HEK293 (cell line): Measurements from ENCODE around the gene GALNT10.

ENCODE experiments used
- CTCF ChIA-PET: fragments of 350-600 bp; formaldehyde crosslinking; extraction: SDS; loops from one replicate; lab custom pipeline; 2021; ENCODE audit warnings: antibody characterized with exemption; lab: Yijun Ruan, JAX
- POLR2A ChIA-PET: fragments of 300-600 bp; formaldehyde crosslinking; extraction: SDS; loops from one replicate; lab custom pipeline; 2020; ENCODE audit warnings: antibody characterized with exemption, inconsistent platforms; lab: Yijun Ruan, JAX
- H3K27ac ChIP-seq: fragments of 200-500 bp; sonication (Bioruptor generic); 2 replicates; pipeline ENCODE4 v1.5.1; 2014; ENCODE audit warnings: low read depth, low read length, control low read depth, inconsistent platforms; ENCODE audit errors: extremely low read depth
- H3K36me3 ChIP-seq, 2 experiments: fragments of 200-500 bp in 1 of 2; sonication (Bioruptor generic) in 1 of 2; 1 replicate in 1 of 2; 2 replicates in 1 of 2; pipeline ENCODE4 v1.5.1; 2014 to 2017; ENCODE audit warnings: inconsistent platforms in 2 of 2, low read length in 2 of 2; ENCODE audit not compliant: control insufficient read depth in 2 of 2, insufficient read depth in 1 of 2
- H3K4me1 ChIP-seq: fragments of 200-500 bp; sonication (Bioruptor generic); 2 replicates; pipeline ENCODE4 v1.5.1; 2014; ENCODE audit warnings: mild to moderate bottlenecking, low read length, inconsistent platforms; ENCODE audit not compliant: control insufficient read depth, insufficient read depth
- H3K4me3 ChIP-seq: 2 replicates; pipeline ENCODE4 v1.5.1; 2011; ENCODE audit warnings: low read depth, mild to moderate bottlenecking, control low read depth, low read length, moderate library complexity
- H3K9me3 ChIP-seq: fragments of 200-500 bp; sonication (Bioruptor generic); 2 replicates; pipeline ENCODE4 v1.5.1; 2014; ENCODE audit warnings: low read depth, low read length, inconsistent platforms; ENCODE audit not compliant: control insufficient read depth, insufficient read depth
- EGR2 ChIP-seq: fragments of 450-650 bp; formaldehyde crosslinking; IDR thresholded peaks from 2 replicates; pipeline ENCODE4 v1.5.1; 2016; ENCODE audit warnings: low read depth, missing biosample characterization, missing genetic modification characterization
- HOXD13 ChIP-seq: sonication (generic); formaldehyde crosslinking; IDR thresholded peaks from 2 replicates; pipeline ENCODE4 v1.8.0; 2022; ENCODE audit warnings: missing genetic modification reagents, borderline replicate concordance
- KLF1 ChIP-seq: fragments of 450-650 bp; formaldehyde crosslinking; IDR thresholded peaks from 2 replicates; pipeline ENCODE4 v1.5.1; 2016; ENCODE audit warnings: missing biosample characterization, missing genetic modification characterization
- PRDM1 ChIP-seq: fragments of 450-650 bp; formaldehyde crosslinking; IDR thresholded peaks from 2 replicates; pipeline ENCODE4; 2016; ENCODE audit warnings: missing biosample characterization, missing genetic modification characterization
- TRIM28 ChIP-seq: IDR thresholded peaks from 2 replicates; pipeline ENCODE4 v1.6.1; 2011; ENCODE audit warnings: low read length, control low read depth, borderline replicate concordance
- ZNF175 ChIP-seq: fragments of 450-650 bp; formaldehyde crosslinking; IDR thresholded peaks from 2 replicates; pipeline ENCODE4 v1.5.1; 2016; ENCODE audit warnings: missing biosample characterization, missing genetic modification characterization
- ZNF24 ChIP-seq: fragments of 450-650 bp; formaldehyde crosslinking; IDR thresholded peaks from 2 replicates; pipeline ENCODE4 v1.5.1; 2016; ENCODE audit warnings: missing biosample characterization, missing genetic modification characterization
- ZNF341 ChIP-seq: fragments of 450-650 bp; formaldehyde crosslinking; IDR thresholded peaks from 2 replicates; pipeline ENCODE4; 2016; ENCODE audit warnings: low read depth, missing biosample characterization, missing genetic modification characterization
- ZNF391 ChIP-seq: fragments of 450-650 bp; formaldehyde crosslinking; IDR thresholded peaks from 2 replicates; pipeline ENCODE4 v1.5.1; 2016; ENCODE audit warnings: low read depth, missing biosample characterization, missing genetic modification characterization, borderline replicate concordance
- ZNF426 ChIP-seq: fragments of 450-650 bp; formaldehyde crosslinking; IDR thresholded peaks from 2 replicates; pipeline ENCODE4 v1.5.1; 2017; ENCODE audit warnings: missing biosample characterization, missing genetic modification characterization, mild to moderate bottlenecking, inconsistent platforms, moderate library complexity
- ZNF555 ChIP-seq: fragments of 450-650 bp; formaldehyde crosslinking; conservative IDR thresholded peaks from 2 replicates; pipeline ENCODE4 v1.5.1; 2017; ENCODE audit warnings: missing biosample characterization, mild to moderate bottlenecking, missing genetic modification characterization, inconsistent platforms
- ZNF837 ChIP-seq: fragments of 450-650 bp; formaldehyde crosslinking; IDR thresholded peaks from 2 replicates; pipeline ENCODE4 v1.5.1; 2016; ENCODE audit warnings: missing biosample characterization, missing genetic modification characterization
- TF ChIP-seq, protein P1 (sequence below): fragments of 450-650 bp; formaldehyde crosslinking; IDR thresholded peaks from 2 replicates; pipeline ENCODE4 v1.5.1; 2017; ENCODE audit warnings: missing biosample characterization, missing genetic modification characterization
- TF ChIP-seq, protein P2 (sequence below): fragments of 450-650 bp; formaldehyde crosslinking; IDR thresholded peaks from 2 replicates; pipeline ENCODE4 v1.5.1; 2016; ENCODE audit warnings: missing biosample characterization, missing genetic modification characterization
- TF ChIP-seq, protein P3 (sequence below): fragments of 450-650 bp; formaldehyde crosslinking; IDR thresholded peaks from 2 replicates; pipeline ENCODE4 v1.5.1; 2016; ENCODE audit warnings: missing biosample characterization, missing genetic modification characterization
- TF ChIP-seq, protein P4 (sequence below): fragments of 450-650 bp; formaldehyde crosslinking; IDR thresholded peaks from 2 replicates; pipeline ENCODE4 v1.5.1; 2016; ENCODE audit warnings: missing biosample characterization, missing genetic modification characterization
- TF ChIP-seq, protein P5 (sequence below): fragments of 450-650 bp; formaldehyde crosslinking; IDR thresholded peaks from 2 replicates; pipeline ENCODE4 v1.5.1; 2016; ENCODE audit warnings: missing biosample characterization, missing genetic modification characterization, low read depth
- TF ChIP-seq, protein P6 (sequence below): fragments of 450-650 bp; formaldehyde crosslinking; IDR thresholded peaks from 2 replicates; pipeline ENCODE4 v1.5.1; 2016; ENCODE audit warnings: missing biosample characterization, missing genetic modification characterization
- TF ChIP-seq, protein P7 (sequence below): fragments of 450-650 bp; formaldehyde crosslinking; IDR thresholded peaks from 2 replicates; pipeline ENCODE4 v1.5.1; 2016; ENCODE audit warnings: missing biosample characterization, missing genetic modification characterization
- TF ChIP-seq, protein P8 (sequence below): fragments of 450-650 bp; formaldehyde crosslinking; IDR thresholded peaks from 2 replicates; pipeline ENCODE4 v1.5.1; 2017; ENCODE audit warnings: missing biosample characterization, missing genetic modification characterization

The GALNT10 gene

DNA sequence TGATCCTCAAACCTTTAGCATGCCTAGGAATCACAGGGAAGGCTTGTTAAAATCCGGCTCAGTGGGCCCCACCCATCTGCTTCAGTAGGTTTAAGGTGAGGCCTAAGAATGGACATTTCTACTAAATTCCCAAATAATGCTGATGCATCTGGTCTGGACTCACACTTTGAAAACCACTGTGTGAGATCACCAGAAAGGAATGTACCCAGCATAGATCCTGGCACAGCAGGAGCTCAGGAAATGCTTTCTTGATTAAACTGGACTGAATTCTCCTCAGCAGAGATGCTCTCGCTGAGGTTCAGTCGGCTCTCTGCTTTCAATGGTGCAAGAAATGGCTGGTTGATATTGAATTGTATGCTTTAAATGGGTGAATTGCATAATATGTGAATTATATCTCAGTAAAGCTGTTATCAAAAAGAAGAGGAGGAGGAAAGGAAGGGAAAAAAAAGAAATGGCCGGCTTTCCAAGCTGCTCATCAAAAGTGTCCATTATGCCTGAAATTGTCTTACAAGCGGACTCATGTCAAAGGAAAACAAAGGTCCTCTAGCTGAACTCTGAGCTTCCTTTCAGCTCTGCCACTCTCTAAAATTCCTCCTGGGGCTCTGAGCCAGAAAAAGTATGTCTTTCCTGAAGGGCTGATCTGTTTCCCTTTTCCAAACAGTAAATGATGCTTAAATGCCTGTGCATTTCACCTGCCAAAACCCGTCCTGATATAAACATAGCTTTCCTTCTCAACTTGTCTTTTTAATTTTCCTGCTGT lies 177.7 kb downstream of the GALNT10 start:
- Histone ChIP-seq H3K4me3 (no peak overlapping the region), H3K36me3 (no peaks in the 10 kb centered on the region), H3K27ac (no peak overlapping the region), H3K9me3 (no peaks in the 10 kb centered on the region), H3K4me1 (peaks cover 4% of the 10 kb centered on the region)
- ChIA-PET CTCF (interaction anchor here (0.6 to 1.9 kb wide), 4 partner anchors 37 to 296 kb away, joined by 3 to 5 read pairs (median 4); partner anchors contain the start of gene GALNT10), POLR2A (interaction anchor here (1.0 to 1.2 kb wide), 3 partner anchors 16 to 178 kb away, joined by 3 to 5 read pairs (median 3); partner anchors contain the start of gene GALNT10)
- TF ChIP-seq, protein P1, sequence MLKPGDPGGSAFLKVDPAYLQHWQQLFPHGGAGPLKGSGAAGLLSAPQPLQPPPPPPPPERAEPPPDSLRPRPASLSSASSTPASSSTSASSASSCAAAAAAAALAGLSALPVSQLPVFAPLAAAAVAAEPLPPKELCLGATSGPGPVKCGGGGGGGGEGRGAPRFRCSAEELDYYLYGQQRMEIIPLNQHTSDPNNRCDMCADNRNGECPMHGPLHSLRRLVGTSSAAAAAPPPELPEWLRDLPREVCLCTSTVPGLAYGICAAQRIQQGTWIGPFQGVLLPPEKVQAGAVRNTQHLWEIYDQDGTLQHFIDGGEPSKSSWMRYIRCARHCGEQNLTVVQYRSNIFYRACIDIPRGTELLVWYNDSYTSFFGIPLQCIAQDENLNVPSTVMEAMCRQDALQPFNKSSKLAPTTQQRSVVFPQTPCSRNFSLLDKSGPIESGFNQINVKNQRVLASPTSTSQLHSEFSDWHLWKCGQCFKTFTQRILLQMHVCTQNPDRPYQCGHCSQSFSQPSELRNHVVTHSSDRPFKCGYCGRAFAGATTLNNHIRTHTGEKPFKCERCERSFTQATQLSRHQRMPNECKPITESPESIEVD (tag by site-specific recombination): no peak
- TF ChIP-seq ZNF426 (tag by site-specific recombination) (no peak), HOXD13 (CRISPR knock-in tag) (no peak), ZNF341 (tag by site-specific recombination) (no peak), ZNF555 (tag by site-specific recombination) (no peak), PRDM1 (tag by site-specific recombination) (peak; percentile 83), ZNF837 (tag by site-specific recombination) (no peak), KLF1 (tag by site-specific recombination) (no peak), ZNF391 (tag by site-specific recombination) (no peak), TRIM28 (no peak), EGR2 (no peak), ZNF175 (tag by site-specific recombination) (no peak), ZNF24 (tag by site-specific recombination) (no peak)
- TF ChIP-seq, protein P2, sequence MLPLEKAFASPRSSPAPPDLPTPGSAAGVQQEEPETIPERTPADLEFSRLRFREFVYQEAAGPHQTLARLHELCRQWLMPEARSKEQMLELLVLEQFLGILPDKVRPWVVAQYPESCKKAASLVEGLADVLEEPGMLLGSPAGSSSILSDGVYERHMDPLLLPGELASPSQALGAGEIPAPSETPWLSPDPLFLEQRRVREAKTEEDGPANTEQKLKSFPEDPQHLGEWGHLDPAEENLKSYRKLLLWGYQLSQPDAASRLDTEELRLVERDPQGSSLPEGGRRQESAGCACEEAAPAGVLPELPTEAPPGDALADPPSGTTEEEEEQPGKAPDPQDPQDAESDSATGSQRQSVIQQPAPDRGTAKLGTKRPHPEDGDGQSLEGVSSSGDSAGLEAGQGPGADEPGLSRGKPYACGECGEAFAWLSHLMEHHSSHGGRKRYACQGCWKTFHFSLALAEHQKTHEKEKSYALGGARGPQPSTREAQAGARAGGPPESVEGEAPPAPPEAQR (tag by site-specific recombination): no peak
- TF ChIP-seq, protein P3, sequence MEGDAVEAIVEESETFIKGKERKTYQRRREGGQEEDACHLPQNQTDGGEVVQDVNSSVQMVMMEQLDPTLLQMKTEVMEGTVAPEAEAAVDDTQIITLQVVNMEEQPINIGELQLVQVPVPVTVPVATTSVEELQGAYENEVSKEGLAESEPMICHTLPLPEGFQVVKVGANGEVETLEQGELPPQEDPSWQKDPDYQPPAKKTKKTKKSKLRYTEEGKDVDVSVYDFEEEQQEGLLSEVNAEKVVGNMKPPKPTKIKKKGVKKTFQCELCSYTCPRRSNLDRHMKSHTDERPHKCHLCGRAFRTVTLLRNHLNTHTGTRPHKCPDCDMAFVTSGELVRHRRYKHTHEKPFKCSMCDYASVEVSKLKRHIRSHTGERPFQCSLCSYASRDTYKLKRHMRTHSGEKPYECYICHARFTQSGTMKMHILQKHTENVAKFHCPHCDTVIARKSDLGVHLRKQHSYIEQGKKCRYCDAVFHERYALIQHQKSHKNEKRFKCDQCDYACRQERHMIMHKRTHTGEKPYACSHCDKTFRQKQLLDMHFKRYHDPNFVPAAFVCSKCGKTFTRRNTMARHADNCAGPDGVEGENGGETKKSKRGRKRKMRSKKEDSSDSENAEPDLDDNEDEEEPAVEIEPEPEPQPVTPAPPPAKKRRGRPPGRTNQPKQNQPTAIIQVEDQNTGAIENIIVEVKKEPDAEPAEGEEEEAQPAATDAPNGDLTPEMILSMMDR (tag by site-specific recombination): no peak
- TF ChIP-seq, protein P4, sequence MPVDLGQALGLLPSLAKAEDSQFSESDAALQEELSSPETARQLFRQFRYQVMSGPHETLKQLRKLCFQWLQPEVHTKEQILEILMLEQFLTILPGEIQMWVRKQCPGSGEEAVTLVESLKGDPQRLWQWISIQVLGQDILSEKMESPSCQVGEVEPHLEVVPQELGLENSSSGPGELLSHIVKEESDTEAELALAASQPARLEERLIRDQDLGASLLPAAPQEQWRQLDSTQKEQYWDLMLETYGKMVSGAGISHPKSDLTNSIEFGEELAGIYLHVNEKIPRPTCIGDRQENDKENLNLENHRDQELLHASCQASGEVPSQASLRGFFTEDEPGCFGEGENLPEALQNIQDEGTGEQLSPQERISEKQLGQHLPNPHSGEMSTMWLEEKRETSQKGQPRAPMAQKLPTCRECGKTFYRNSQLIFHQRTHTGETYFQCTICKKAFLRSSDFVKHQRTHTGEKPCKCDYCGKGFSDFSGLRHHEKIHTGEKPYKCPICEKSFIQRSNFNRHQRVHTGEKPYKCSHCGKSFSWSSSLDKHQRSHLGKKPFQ (tag by site-specific recombination): peak; percentile 60; the same call in 1 of the 2 replicates
- TF ChIP-seq, protein P5, sequence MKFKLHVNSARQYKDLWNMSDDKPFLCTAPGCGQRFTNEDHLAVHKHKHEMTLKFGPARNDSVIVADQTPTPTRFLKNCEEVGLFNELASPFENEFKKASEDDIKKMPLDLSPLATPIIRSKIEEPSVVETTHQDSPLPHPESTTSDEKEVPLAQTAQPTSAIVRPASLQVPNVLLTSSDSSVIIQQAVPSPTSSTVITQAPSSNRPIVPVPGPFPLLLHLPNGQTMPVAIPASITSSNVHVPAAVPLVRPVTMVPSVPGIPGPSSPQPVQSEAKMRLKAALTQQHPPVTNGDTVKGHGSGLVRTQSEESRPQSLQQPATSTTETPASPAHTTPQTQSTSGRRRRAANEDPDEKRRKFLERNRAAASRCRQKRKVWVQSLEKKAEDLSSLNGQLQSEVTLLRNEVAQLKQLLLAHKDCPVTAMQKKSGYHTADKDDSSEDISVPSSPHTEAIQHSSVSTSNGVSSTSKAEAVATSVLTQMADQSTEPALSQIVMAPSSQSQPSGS (tag by site-specific recombination): no peak
- TF ChIP-seq, protein P6, sequence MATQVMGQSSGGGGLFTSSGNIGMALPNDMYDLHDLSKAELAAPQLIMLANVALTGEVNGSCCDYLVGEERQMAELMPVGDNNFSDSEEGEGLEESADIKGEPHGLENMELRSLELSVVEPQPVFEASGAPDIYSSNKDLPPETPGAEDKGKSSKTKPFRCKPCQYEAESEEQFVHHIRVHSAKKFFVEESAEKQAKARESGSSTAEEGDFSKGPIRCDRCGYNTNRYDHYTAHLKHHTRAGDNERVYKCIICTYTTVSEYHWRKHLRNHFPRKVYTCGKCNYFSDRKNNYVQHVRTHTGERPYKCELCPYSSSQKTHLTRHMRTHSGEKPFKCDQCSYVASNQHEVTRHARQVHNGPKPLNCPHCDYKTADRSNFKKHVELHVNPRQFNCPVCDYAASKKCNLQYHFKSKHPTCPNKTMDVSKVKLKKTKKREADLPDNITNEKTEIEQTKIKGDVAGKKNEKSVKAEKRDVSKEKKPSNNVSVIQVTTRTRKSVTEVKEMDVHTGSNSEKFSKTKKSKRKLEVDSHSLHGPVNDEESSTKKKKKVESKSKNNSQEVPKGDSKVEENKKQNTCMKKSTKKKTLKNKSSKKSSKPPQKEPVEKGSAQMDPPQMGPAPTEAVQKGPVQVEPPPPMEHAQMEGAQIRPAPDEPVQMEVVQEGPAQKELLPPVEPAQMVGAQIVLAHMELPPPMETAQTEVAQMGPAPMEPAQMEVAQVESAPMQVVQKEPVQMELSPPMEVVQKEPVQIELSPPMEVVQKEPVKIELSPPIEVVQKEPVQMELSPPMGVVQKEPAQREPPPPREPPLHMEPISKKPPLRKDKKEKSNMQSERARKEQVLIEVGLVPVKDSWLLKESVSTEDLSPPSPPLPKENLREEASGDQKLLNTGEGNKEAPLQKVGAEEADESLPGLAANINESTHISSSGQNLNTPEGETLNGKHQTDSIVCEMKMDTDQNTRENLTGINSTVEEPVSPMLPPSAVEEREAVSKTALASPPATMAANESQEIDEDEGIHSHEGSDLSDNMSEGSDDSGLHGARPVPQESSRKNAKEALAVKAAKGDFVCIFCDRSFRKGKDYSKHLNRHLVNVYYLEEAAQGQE: no peak
- TF ChIP-seq, protein P7, sequence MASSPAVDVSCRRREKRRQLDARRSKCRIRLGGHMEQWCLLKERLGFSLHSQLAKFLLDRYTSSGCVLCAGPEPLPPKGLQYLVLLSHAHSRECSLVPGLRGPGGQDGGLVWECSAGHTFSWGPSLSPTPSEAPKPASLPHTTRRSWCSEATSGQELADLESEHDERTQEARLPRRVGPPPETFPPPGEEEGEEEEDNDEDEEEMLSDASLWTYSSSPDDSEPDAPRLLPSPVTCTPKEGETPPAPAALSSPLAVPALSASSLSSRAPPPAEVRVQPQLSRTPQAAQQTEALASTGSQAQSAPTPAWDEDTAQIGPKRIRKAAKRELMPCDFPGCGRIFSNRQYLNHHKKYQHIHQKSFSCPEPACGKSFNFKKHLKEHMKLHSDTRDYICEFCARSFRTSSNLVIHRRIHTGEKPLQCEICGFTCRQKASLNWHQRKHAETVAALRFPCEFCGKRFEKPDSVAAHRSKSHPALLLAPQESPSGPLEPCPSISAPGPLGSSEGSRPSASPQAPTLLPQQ (tag by site-specific recombination): peak; percentile 94
- TF ChIP-seq, protein P8, sequence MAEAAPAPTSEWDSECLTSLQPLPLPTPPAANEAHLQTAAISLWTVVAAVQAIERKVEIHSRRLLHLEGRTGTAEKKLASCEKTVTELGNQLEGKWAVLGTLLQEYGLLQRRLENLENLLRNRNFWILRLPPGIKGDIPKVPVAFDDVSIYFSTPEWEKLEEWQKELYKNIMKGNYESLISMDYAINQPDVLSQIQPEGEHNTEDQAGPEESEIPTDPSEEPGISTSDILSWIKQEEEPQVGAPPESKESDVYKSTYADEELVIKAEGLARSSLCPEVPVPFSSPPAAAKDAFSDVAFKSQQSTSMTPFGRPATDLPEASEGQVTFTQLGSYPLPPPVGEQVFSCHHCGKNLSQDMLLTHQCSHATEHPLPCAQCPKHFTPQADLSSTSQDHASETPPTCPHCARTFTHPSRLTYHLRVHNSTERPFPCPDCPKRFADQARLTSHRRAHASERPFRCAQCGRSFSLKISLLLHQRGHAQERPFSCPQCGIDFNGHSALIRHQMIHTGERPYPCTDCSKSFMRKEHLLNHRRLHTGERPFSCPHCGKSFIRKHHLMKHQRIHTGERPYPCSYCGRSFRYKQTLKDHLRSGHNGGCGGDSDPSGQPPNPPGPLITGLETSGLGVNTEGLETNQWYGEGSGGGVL: no peak
